Stimulated activated CD8-positive, alpha-beta memory T cell treated with anti-CD3 and anti-CD28 coated beads, Interleukin-12 subunit alpha, Interleukin-12 subunit beta, amount 100 ng/mL, for 4 hours (primary cell): Measurements from ENCODE around the gene ELK3.

Experiments used
- DNase-seq: peaks from one replicate; pipeline ENCODE4 v3.0.0-alpha.2; 2020; ENCODE audit warnings: low read depth

ELK3 gene

DNA sequence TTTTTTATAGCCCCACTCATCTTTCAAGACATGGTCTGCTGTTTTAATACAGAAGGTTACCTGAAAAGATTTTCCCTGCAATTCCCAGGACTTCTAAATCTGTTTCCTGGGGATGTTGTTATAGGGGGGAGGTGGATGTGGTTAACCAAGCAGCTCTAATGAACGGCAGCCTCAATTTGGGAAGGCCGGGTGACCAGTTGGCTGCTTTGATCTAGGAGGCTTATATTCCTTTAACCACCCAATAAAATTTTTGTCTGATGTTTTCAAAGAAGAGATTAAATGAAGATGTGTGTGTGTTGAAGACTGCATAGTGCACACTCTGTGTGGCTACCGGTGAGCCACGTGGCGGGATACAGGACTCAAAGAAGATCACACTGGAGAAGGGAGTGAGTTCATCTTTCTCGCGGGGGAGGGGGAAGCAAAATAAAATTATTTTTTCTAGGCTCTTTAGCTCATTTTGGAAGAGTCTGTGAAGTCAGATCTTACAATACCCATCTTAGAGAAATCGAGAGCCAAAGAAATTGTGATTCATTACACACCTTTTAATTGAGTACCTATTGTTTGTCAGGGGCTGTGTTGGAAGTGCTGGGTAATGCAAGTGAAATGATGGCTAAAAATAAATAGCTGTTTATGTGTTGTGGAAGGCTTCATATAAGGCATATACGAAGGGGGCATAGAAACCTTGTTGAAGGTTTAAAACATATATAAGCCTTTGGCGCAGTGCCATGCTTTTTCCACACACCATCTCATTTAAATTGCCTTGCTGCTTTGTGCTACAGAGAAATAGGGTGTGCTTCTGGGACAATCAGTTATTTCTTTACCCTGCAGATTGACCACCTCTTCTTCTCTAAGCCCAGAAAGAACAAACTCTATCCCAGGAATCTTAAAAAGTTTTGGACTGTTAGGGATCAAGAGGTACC lies 18.5 kb downstream of the ELK3 start:
- no peak for DNase-seq

DNA sequence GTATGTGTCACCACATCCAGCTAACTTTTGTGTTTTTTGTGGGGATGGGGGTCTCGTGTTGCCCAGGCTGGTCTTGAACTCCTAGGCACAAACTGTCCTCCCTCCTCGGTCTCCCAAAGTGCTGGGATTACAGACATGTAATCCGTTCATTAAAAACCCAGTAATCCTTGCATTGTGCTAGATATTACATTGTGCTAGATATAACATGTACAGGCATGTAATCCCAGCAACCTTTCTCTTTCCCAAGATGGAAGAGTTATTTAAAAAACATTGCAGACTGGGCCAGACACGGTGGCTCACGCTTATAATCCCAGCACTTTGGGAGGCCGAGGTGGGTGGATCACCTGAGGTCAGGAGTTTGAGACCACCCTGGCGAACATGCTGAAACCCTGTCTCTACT lies 19.7 kb downstream of the ELK3 start:
- DNase-seq, result no peak

GRCh38 chr12:96215919-96216273 lies 21.7 kb downstream of the ELK3 start:
- no peak for DNase-seq

DNA sequence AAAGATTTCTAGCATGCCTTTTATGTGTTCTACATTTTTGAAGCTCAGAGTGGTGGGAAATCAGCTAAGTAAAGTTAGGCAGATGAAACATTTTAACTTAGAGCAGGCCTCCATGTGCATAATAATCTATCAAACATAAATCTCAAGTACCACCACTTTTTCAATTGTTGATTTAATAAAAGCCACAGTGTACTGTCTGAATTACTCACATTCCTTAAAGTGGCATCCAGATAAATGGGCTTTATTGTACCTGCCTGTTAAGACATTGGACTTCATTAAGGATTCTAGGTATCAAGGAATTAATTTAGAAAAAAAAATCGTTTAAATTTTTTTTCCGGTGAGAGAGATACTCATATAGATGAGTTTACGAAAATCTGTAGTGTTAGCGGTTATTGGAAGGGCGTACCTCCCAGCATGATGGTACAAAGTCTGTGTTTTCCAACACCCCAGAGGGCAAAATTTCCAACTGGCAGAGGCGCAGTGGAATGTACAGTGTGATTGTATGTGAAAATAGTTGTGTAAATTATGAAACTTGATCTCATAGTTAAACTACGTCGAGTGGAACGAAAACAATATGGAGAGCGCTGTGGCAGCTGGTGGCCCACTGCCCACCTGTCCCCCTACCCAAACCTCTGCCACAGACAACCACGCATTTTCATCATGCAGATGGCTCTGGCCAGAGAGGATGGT lies 25.0 kb downstream of the ELK3 start:
- no peak for DNase-seq

DNA sequence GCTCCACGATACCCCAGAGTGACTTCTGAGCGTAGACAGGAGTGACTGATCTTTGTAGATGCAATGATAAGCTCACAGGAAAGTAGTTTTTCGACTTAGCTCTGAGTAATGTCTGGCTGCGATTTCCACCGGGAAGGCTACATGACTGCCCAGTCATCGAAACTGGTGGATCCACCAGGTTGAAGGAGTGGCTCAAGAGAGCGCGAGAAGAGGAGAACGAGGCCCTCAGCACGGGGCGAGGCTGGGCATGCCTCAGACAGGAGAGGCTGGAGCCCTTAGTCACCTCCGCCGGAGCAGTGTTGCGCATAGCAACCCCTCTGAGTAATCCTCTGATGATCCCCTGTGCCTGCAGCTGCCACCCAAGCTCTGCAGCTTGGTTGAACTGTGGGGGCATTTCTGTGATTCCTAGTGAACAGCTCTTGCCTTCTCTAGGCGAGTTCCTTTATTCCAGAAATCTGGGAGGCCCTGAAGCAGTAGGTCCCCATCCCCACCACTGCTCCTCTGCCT lies 25.6 kb downstream of the ELK3 start:
- DNase-seq, result no peak

DNA sequence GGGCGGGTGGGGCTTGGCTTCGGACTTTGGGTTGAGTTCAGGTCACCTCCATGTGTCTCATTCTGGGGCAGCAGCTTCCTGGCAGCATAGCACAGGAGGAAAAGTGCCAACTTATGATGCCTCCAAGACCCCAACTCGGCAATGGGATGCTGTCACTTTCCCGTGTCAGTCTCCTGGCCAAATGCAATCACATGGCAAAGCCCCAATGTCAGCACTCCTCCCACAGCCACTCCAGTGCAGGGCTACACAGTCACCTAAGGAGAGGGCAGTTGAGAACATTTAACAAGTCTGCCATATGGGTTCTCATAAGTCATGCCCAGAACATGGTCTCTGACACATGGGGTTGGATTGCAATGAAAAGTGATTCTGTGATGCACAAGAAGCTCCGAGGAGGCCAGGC lies 26.7 kb downstream of the ELK3 start:
- no peak for DNase-seq

- no peak for DNase-seq
Observed at GRCh38 chr12:96221391-96221790, 27.2 kb downstream of the ELK3 start.

GRCh38 chr12:96223411-96224218 lies 29.4 kb downstream of the ELK3 start:
- no peak for DNase-seq

- no peak for DNase-seq
Observed at GRCh38 chr12:96224219-96224615, 30.0 kb downstream of the ELK3 start.

DNA sequence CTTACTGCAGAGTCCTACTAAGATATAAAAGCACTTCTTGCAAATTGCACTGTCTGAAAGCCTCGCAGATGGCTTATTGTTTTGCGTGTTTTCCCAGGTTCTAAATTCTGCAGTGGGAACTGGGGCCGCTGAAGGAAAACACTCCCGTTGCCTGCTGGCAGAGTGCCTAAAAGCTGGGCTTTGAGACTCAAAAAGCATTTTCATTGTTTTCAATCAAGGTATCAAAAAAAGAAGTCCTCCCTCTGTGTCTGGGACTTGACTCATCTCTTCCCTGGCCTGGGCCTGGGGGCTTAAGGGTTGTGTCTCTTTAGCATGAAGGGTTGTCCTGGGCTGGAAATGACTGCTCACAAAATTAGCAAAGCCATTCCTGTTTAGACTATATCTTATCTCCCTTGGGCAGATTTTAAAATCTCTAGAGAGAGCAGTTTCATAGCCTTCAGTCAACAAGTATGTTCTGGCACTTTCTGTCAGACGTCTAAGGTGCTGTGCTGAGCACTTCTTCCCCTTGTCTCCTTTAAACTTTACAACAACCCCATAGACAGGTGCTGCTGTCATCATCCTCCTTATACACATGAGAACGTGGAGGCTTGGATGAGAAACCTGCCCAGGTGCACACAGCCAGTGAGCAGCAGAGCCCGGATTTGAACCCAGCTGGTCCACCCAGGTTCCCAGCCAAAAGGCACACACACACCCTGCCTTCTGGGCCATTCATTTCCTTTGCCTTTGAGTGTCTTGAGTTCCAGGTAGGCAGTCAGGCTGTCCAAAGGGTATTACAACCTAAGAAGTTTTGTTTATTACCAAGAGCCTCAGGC lies 31.1 kb downstream of the ELK3 start:
- no peak for DNase-seq

DNA sequence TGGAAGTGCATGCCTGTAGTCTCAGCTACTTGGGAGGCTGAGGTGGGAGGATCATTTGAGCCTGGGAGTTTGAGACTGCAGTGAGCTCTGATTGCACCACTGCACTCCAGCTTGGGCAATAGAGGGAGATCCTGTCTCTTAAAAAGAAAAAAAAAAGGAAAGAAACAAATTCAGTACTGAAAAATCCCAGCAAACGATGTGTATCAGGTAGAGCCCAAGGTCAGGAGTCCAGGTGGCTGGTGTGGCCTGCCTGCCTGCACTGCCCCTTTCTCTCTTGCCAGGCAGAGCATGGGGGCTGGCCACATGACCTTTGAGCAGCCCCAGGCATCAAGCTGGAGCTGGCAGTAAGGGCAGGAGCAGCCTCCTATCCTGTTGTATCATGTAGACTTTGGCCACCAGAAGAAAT lies 31.8 kb downstream of the ELK3 start:
- DNase-seq, result no peak

GRCh38 chr12:96226401-96226800 lies 32.2 kb downstream of the ELK3 start:
- DNase-seq, result no peak

- no peak for DNase-seq
Observed at GRCh38 chr12:96226801-96227348, 32.7 kb downstream of the ELK3 start.

DNA sequence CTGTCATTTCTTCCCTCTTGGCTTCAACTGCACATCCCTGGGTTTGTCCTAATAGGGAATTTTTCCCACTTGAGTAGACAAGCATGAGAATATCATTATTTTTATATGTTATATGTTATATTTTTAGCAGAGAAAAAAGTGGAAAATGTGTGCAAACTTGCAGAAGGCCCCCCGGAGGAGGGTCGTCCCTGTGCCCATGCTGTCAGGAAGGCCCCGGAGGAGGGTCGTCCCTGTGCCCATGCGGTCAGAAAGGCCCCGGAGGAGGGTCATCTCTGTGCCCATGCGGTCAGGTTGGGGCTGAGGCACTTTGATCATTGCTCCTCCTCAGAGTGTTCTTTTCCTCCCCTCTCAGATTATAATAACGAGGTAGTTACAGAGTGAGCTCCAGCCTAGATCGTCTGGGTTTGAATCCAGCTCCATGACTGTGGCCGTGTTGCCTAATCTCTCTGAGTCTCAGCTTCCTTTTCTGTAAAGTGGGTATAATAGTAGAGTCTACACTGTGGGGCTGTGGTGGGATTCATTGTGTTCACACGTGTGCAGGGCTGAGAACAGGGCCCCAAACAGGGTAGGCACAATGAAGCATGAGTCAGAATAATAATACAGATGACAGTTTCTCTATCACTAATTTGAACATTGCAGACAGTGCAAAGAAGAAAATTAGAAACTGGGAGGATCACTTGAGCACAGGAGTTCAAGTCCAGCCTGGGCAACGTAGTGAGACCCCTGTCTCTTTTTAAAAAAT lies 33.4 kb downstream of the ELK3 start:
- no peak for DNase-seq

- DNase-seq, result no peak
Observed at GRCh38 chr12:96228566-96229248, 34.5 kb downstream of the ELK3 start.

GRCh38 chr12:96230646-96231045 lies 36.5 kb downstream of the ELK3 start:
- DNase-seq, result no peak

GRCh38 chr12:96233168-96233567 lies 39.0 kb downstream of the ELK3 start:
- DNase-seq, result no peak

DNA sequence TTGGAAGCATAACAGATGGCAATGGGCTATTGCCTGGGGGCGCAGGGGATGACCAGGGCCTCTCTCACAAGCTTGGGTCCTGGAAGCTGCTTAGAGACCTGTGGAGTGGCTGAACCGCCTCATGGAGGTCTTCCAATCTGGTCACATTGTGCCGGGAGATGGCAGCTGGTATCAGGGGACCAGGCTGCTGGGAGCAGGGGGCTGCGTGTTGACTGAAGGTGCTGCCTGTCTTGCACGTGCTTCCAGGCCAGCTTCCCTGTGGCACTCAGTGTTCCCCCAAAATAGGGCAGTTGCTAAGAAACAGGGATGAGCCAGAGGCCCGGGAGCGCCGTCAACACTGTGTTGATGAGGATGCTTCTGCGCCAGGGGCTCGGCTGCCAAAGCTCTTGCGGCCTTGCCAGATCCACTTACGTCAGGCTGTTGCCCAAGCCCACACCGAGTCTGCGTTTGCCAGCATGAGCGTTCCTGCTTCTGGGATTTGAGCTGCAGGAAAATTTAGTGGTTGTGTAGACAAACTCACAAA lies 39.8 kb downstream of the ELK3 start:
- no peak for DNase-seq

DNA sequence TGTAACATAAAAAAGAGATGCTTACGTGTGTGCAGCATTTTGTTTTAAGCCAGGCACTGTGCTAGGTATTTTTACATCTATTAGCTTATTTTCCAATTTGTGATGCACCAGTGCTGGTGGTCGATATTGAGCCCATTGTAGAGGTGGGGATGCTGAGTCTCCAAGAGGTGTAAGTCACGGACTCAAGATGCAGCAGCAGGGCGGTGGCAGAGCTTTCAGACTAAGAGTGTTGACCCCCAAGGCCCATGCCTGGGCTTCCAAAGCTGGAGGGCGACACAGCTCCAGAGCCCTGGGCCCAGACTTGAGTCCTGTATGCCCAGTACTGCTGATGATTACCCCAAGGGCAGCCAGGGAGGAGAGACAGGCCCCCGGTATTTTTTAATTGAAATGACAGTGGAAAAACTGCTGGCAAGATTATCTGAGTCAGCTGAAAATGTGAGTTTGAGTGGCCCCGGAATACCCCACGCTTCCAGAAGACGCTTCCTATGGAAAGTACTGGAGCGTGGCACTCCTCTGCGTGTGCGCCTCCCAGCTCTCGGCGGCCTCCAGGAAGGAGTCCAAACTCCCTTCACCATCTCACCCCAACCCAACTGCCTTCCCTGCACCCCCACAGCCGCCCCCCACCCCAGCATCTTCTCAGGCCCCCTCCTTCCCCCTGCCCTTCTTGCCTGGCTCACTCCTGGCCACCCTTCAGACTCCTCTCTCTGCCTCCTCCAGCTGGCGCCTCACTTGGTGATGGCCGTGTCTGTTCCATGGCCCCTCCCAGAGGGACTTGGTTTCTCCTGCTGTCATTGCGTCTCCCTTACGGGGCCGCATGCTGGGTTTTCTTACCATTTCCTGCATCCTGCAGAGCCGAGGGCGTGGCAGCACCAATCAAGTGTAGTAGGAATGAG lies 40.7 kb downstream of the ELK3 start:
- no peak for DNase-seq
